Mucosa of rectum (tissue), 2 donors: Measurements from ENCODE around the gene ABHD14A.

Source experiments
- H3K27ac ChIP-seq, 2 donors: one replicate each; pipeline ENCODE4 v1.7.0; 2013; ENCODE audit warnings: inconsistent platforms in 2 of 2, low read depth in 2 of 2, low read length in 2 of 2
- H3K27me3 ChIP-seq, 2 donors: one replicate each; pipeline ENCODE4 v1.7.0; 2013; ENCODE audit warnings: low read length in 2 of 2; ENCODE audit not compliant: control insufficient read depth in 2 of 2, insufficient read depth in 2 of 2
- H3K36me3 ChIP-seq, 2 donors: one replicate each; pipeline ENCODE4 v1.7.0; 2013; ENCODE audit warnings: low read length in 2 of 2; ENCODE audit not compliant: control insufficient read depth in 2 of 2, insufficient read depth in 2 of 2
- H3K4me1 ChIP-seq, 2 donors: one replicate each; pipeline ENCODE4 v1.7.0; 2013; ENCODE audit warnings: low read length in 2 of 2, mild to moderate bottlenecking in 1 of 2; ENCODE audit not compliant: control insufficient read depth in 2 of 2, insufficient read depth in 2 of 2
- H3K4me3 ChIP-seq, 2 donors: one replicate each; pipeline ENCODE4 v1.7.0; 2013; ENCODE audit warnings: low read length in 2 of 2
- H3K9ac ChIP-seq, 2 donors: one replicate each; pipeline ENCODE4 v1.7.0; 2013; ENCODE audit warnings: low read length in 2 of 2, low read depth in 1 of 2, mild to moderate bottlenecking in 1 of 2
- H3K9me3 ChIP-seq, 2 donors: one replicate each; pipeline ENCODE4 v1.7.0; 2013; ENCODE audit warnings: low read length in 2 of 2; ENCODE audit not compliant: control insufficient read depth in 2 of 2
- donor health status: healthy.
- donor health status: Normal muscosa, but diverticular disease.

The ABHD14A gene

GRCh38 chr3:52007291-52007690 is 32.4 kb downstream of the ABHD14A start:
- Histone ChIP-seq H3K9me3 (no peaks in the 10 kb centered on the region), H3K4me1 (peaks cover 0 to 3% of the 10 kb centered on the region in 2 donors), H3K9ac (no peak overlapping the region), H3K27me3 (no peaks in the 10 kb centered on the region), H3K36me3 (no peaks in the 10 kb centered on the region), H3K27ac (no peak overlapping the region), H3K4me3 (no peak overlapping the region)

GRCh38 chr3:52010431-52010830 is 35.6 kb downstream of the ABHD14A start:
- no peaks in the 10 kb centered on the region for H3K9me3 ChIP-seq
- no peaks in the 10 kb centered on the region for H3K27me3 ChIP-seq
- H3K36me3 ChIP-seq = no peaks in the 10 kb centered on the region
- H3K4me3 ChIP-seq = no peak overlapping the region
- peaks cover 0 to 3% of the 10 kb centered on the region in 2 donors for H3K4me1 ChIP-seq
- no peak overlapping the region for H3K27ac ChIP-seq
- H3K9ac ChIP-seq = no peak overlapping the region

DNA sequence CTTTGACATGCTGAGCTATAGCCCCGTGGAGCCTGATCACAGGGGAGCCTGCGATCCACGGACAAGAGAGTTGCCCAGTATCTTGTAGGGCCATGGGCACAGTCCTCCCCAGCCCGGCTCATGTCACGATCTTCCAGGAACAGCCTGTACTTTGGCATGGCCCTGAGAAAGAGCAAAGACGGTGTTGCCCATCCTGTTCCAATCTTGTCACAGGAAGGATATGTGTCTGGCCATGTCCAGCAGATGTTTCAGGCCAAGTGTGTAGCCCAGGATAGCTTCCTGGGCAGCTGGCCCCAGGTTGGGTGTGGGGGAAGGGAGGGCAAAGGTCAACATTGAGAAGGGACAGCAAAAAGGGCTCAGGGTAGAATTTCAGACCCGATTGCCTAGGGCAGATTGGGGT is 37.8 kb downstream of the ABHD14A start:
- Histone ChIP-seq H3K9me3 (no peaks in the 10 kb centered on the region), H3K27me3 (no peaks in the 10 kb centered on the region), H3K4me3 (no peak overlapping the region), H3K36me3 (no peaks in the 10 kb centered on the region), H3K27ac (no peak overlapping the region), H3K9ac (no peak overlapping the region), H3K4me1 (no peaks in the 10 kb centered on the region)

DNA sequence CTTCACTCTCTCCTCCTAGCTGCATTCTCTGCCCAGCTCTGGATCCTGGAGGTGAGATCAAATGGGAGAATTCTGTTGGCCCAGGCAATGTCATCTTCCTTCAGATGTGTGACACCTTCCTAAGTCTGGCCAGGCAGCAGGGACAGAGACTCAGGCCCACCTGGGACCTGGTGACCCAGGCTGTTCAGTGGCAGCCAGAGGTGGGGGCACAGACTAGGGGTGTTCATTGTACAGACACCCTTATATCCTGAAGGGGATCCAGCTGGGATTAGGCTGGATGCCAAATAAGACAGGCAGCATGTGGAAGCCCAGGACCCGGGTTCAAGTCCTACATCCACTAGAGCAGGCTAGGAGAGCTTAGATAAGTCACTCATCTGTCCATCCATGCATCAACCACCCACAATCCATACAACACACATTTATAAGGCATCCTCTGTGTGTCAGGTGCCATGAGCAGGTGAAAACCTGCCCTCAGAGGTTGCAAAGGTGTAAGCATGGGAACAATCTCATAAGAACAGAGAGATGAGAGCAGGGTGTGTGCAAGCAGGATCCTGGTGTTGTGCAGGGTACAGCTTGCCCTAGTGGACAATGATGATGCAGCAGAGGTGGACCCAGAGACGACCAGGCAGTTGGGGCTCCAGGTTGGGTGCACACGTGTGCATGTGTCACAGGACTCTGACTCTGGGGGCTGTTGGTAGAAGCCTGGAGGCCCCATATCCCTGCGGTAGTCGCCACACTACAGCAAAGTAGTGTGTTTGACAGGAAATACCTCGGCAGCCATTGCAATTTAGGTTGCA is 39.1 kb downstream of the ABHD14A start:
- Histone ChIP-seq H3K9ac (no peak overlapping the region), H3K36me3 (no peaks in the 10 kb centered on the region), H3K27ac (no peak overlapping the region)

GRCh38 chr3:52014613-52015012 is 39.7 kb downstream of the ABHD14A start:
- H3K9ac ChIP-seq = no peak overlapping the region
- H3K27ac ChIP-seq = no peak overlapping the region
- no peaks in the 10 kb centered on the region for H3K4me1 ChIP-seq
- no peaks in the 10 kb centered on the region for H3K9me3 ChIP-seq
- no peak overlapping the region for H3K4me3 ChIP-seq
- H3K36me3 ChIP-seq = no peaks in the 10 kb centered on the region
- H3K27me3 ChIP-seq = no peaks in the 10 kb centered on the region

More for the DNA sequence above, 39.1 kb downstream of the ABHD14A start:
- Histone ChIP-seq H3K9me3 (no peaks in the 10 kb centered on the region), H3K4me3 (no peak overlapping the region), H3K4me1 (no peaks in the 10 kb centered on the region), H3K27me3 (no peaks in the 10 kb centered on the region)

- H3K9ac ChIP-seq = no peak overlapping the region
- no peaks in the 10 kb centered on the region for H3K9me3 ChIP-seq
- no peaks in the 10 kb centered on the region for H3K36me3 ChIP-seq
- no peaks in the 10 kb centered on the region for H3K4me1 ChIP-seq
- H3K27ac ChIP-seq = no peak overlapping the region
- H3K4me3 ChIP-seq = no peak overlapping the region
- no peaks in the 10 kb centered on the region for H3K27me3 ChIP-seq
Measured at GRCh38 chr3:52015438-52016228, 40.8 kb downstream of the ABHD14A start.

DNA sequence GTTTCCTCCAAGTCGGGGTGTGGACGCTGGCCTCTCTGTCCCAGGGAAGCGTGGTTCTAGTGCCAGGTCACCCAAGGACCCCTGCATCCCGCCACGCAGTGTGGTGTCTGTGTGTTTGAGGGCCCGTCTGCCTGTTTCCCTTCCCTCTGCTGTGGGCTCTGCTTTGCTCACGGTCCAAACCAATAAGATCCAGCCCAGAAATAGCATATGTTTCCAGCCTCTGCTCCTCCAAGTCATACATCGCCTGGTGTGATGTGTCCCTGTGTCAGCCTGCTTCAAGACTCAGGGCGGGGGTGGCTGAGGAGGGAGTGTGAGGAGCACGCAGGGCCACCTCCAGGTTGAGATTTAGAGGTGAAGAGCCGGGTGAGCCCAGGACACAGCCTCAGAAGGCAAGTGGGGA is 42.7 kb downstream of the ABHD14A start:
- no peak overlapping the region for H3K9ac ChIP-seq
- H3K36me3 ChIP-seq = no peaks in the 10 kb centered on the region
- no peaks in the 10 kb centered on the region for H3K4me1 ChIP-seq
- no peaks in the 10 kb centered on the region for H3K9me3 ChIP-seq
- no peak overlapping the region for H3K27ac ChIP-seq
- no peaks in the 10 kb centered on the region for H3K27me3 ChIP-seq
- H3K4me3 ChIP-seq = no peak overlapping the region

DNA sequence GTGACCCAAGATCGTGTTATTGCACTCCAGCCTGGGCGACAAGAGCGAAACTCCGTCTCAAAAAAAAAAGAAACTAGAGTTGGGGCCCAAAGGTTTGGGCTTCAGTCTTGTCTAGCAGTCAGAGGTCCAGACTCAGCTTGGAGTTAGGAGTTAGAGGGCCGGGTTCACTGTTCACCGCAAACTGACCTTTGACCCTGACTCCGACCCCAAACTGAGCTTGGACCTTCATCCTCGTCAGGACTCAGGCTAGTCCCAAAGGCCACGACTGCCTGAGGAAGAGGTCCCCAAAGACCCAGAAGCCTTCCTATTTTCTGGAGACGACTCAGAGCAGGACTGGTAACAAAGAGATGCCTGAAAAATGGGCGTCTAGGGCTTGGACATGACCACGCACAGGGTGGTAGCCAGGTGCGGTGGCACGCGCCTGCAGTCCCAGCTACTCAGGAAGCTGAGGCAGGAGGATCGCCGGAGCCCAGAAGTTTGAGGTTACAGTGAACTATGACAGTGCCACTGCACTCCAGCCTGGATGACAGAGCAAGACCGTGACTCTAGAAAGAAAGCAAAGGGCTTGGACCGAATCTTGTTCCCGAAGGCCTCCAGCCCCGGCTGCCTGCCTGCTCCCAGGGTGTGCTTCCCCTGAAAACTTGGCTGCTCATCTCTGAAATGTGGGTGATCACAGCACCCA is 43.6 kb downstream of the ABHD14A start:
- H3K27me3 ChIP-seq = no peaks in the 10 kb centered on the region
- no peak overlapping the region for H3K9ac ChIP-seq
- H3K4me1 ChIP-seq = no peaks in the 10 kb centered on the region
- H3K4me3 ChIP-seq = no peak overlapping the region
- no peaks in the 10 kb centered on the region for H3K36me3 ChIP-seq
- no peaks in the 10 kb centered on the region for H3K9me3 ChIP-seq
- no peak overlapping the region for H3K27ac ChIP-seq

DNA sequence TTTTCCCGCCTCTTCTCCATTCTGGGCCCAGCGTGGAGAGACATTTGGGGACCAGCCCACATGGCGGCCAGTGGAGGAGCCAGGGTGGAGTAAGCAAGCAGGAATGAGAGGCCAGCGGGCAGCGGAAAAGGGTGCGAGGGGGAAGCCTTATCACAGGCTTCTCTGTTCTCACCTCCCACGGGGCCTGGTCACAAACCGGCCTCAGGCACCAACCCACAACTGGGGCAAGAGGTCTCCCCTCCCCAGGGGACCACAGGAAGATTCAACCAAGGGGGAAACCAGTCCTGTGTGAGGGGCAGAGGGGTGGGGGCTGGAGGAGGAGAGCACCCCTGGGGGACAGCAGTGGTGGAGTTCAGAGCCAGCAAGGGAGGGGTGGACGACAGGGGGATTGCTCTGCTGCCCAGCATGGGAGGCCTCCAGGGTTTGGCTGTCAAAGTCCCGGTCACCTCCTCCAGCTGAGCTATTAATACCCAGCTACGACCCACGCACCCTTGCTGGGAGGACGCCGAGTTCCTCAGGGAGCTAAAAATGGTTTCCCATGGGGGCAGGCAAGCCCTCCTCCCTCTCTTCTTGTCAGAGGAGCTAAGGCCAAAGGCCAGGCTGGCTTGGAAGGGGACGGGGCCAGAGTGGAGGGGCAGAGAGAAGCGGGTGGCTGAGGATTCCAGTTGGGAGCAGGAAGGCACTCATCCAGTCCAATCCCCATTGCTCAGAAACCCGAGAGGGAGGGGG is 44.7 kb downstream of the ABHD14A start:
- H3K9me3 ChIP-seq = no peaks in the 10 kb centered on the region
- no peaks in the 10 kb centered on the region for H3K4me1 ChIP-seq
- no peak overlapping the region for H3K4me3 ChIP-seq
- no peaks in the 10 kb centered on the region for H3K36me3 ChIP-seq
- no peaks in the 10 kb centered on the region for H3K27me3 ChIP-seq
- H3K9ac ChIP-seq = no peak overlapping the region
- no peak overlapping the region for H3K27ac ChIP-seq
